Muscle layer of colon (tissue), 2 donors: ENCODE data around the gene ZSCAN26.
"Not testable (repeated sequence)": the region's sequence is repeated elsewhere in the genome, so short reads cannot be mapped to it uniquely, and the experiment has no call there.

Source experiments
- H3K27ac ChIP-seq: one replicate; pipeline ENCODE4 v1.7.0; 2013; ENCODE audit warnings: low read depth, mild to moderate bottlenecking, low read length, moderate library complexity
- H3K27me3 ChIP-seq, 2 donors: one replicate each; pipeline ENCODE4 v1.7.0; 2013; ENCODE audit warnings: low read length in 2 of 2, mild to moderate bottlenecking in 2 of 2; ENCODE audit not compliant: insufficient read depth in 2 of 2, control insufficient read depth in 1 of 2
- H3K36me3 ChIP-seq: one replicate; pipeline ENCODE4 v1.7.0; 2013; ENCODE audit warnings: mild to moderate bottlenecking, low read length; ENCODE audit not compliant: insufficient read depth
- H3K4me1 ChIP-seq: one replicate; pipeline ENCODE4 v1.7.0; 2013; ENCODE audit warnings: mild to moderate bottlenecking, low read length; ENCODE audit not compliant: insufficient read depth
- H3K4me3 ChIP-seq, 2 donors: one replicate each; pipeline ENCODE4 v1.7.0; 2013; ENCODE audit warnings: low read length in 2 of 2, low read depth in 1 of 2, mild to moderate bottlenecking in 1 of 2, moderate library complexity in 1 of 2
- H3K9ac ChIP-seq: one replicate; pipeline ENCODE4 v1.7.0; 2013; ENCODE audit warnings: low read length
- H3K9me3 ChIP-seq: one replicate; pipeline ENCODE4 v1.7.0; 2013; ENCODE audit warnings: mild to moderate bottlenecking, low read length
- donor health status: abdominal sarcoma.
- donor health status: Adenocarcinoma of cecum.

ZSCAN26 gene

DNA sequence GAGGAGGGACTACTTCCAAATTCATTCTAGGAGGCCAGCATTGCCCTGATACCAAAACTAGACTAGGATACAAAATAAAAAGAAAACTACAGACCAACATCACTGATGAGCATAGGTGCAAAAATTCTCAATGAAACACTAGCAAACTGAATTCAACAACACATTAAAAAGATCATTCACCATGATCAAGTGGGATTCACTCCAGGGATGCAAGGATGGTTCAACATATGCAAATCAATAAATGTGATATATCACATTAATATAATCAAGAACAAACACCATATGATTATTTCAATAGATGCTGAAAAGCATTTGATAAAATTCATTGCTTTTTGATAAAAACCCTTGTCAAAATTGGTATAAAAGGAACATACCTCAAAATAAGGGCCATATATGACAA lies 24.6 kb downstream of the ZSCAN26 start:
- Histone ChIP-seq H3K4me1 (no peaks in the 10 kb centered on the region), H3K9ac (no peak overlapping the region), H3K9me3 (no peaks in the 10 kb centered on the region), H3K36me3 (peaks cover 19% of the 10 kb centered on the region), H3K4me3 (no peak overlapping the region), H3K27ac (no peak overlapping the region), H3K27me3 (no peaks in the 10 kb centered on the region)

DNA sequence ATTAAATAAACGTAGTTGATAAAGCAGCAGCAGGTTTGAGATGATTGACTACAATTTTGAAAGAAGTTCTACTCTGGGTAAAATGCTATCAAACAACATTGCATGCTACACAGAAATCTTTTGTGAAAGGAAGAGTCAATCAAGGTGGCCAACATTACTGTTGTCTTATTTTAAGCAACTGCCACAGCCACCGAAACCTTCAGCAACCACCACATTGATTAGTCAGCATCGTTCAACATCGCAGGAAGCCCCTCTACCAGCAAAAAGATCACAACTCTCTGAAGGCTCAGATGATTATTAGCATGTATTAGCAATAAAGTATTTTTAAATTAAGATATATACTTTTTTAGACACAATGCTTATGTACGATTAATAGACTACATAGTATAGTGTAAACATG lies 28.4 kb downstream of the ZSCAN26 start:
- Histone ChIP-seq H3K27me3 (no peaks in the 10 kb centered on the region), H3K4me1 (no peaks in the 10 kb centered on the region), H3K9ac (no peak overlapping the region), H3K27ac (no peak overlapping the region), H3K36me3 (peaks cover 28% of the 10 kb centered on the region), H3K4me3 (no peak overlapping the region), H3K9me3 (no peaks in the 10 kb centered on the region)

DNA sequence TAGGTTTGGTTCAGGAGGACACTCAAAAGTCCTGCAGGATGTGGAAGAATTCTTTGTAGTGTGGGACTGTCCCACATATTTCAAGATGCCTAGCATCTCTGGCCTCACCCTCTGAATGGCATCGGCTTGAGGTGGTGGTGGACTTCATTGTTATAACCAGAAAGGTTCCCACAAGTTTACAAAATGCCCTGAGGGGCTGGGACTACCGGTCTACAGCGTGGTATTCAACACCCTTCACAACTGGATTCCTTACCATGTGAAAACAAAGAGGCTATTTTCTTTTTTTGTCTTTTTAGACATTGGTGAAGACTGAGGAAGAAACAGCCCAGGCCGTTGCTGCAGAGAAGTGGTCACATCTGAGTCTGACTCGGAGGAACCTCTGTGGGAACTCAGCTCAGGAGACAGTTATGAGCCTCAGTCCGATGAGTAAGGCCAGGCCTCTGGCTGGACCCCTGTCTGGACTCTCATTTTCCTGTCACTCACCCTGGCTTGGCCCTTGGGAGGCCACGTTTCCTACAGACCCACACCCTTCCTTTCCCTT lies 29.6 kb downstream of the ZSCAN26 start:
- Histone ChIP-seq H3K36me3 (peaks cover 35% of the 10 kb centered on the region), H3K9me3 (no peaks in the 10 kb centered on the region), H3K4me1 (no peaks in the 10 kb centered on the region), H3K27ac (no peak overlapping the region), H3K4me3 (no peak overlapping the region), H3K9ac (no peak overlapping the region), H3K27me3 (no peaks in the 10 kb centered on the region)

DNA sequence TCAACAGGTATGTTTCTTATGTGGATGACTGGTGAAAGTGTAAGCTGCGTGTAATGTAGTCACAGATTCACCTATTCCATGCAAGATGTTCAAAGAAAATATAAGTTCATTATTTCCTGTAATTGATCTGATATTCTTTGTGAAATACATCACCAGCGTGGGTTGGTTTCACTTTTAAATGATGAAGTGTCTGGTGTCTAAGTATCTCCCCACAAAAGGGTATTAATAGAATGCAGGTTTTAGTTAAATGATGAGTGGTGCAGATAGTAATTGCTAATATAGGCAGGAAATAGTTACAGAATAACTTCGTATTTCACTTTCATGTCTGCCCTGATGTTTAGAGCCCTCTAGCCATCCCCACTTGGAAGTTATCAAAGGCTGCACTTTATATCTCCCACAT lies 36.6 kb downstream of the ZSCAN26 start:
- Histone ChIP-seq H3K9ac (no peak overlapping the region), H3K4me3 (no peak overlapping the region), H3K4me1 (no peaks in the 10 kb centered on the region), H3K9me3 (no peaks in the 10 kb centered on the region), H3K36me3 (peaks cover 25% of the 10 kb centered on the region), H3K27ac (no peak overlapping the region), H3K27me3 (no peaks in the 10 kb centered on the region)

DNA sequence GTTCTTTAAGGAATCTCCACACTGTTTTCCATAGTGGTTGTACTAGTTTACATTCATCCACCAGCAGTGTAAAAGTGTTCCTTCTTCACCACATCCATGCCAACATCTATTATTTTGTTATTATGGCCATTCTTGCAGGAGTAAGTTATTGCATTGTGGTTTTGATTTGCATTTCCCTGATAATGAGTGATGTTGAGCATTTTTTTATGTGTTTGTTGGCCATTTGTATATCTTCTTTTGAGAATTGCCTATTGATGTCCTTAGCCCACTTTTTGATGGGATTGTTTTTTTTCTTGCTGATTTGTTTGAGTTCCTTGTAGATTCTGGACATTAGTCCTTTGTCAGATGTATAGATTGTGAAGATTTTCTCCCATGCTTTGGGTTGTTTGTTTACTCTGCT lies 39.4 kb downstream of the ZSCAN26 start:
- H3K9me3 ChIP-seq, H3K4me3 ChIP-seq, H3K9ac ChIP-seq, H3K27me3 ChIP-seq, H3K36me3 ChIP-seq, H3K27ac ChIP-seq, H3K4me1 ChIP-seq: not testable (repeated sequence)

DNA sequence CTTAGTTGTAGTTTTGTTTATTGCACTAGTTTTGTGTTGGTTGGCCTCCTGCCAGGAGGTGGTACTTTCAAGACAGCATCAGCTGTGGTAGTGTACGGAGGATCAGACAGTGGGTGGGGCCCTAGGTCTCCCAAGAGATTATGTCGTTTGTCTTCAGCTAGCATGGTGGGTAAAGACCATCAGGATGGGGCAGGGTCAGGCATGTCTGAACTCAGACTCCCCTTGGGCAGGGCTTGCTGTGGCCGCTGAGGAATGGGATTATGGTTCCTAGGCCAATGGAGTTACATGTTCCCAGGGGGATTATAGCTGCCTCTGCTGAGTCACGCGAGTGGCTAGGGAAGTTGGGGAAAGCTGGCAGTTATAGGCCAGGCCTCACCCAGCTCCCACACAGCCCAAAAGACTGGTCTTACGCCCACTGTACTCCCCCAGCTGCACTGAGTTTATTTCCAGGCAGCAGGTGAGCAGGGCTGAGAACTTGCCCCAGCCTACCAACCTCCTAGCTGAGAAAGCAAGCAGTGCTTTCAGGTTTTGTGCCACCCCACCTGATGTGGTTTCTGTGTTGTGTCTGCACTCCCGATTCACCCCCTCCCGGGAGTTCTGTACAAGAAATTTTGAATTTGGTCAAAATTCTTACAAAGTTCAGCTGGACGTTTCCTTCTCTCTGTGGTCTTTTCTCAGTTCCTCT lies 44.3 kb downstream of the ZSCAN26 start:
- Histone ChIP-seq H3K27me3 (no peaks in the 10 kb centered on the region), H3K9me3 (no peaks in the 10 kb centered on the region), H3K4me3 (no peak overlapping the region), H3K9ac (no peak overlapping the region), H3K36me3 (no peaks in the 10 kb centered on the region), H3K27ac (no peak overlapping the region), H3K4me1 (no peaks in the 10 kb centered on the region)

DNA sequence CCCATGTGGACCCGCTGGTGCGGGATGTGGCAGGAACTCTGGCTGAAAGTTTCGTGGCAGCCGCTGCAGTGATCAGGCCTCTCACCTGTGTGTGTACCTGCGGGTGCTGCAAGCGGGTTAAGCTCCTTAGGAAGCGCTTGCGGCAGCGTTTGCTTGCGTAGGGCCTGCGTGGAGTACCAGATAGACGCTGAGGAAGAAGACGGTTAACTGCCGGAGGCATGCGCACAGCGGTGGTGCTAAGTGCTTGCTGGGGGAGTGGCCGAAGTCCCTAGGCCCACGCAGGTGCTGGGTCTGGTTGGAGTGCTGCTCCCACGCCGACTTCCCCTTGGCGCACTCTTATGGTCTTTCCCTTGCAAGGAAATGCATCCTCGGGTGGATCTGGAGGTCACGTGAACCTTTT lies 46.0 kb downstream of the ZSCAN26 start:
- Histone ChIP-seq H3K4me1 (no peaks in the 10 kb centered on the region), H3K9ac (no peak overlapping the region), H3K27ac (no peak overlapping the region), H3K27me3 (no peaks in the 10 kb centered on the region), H3K4me3 (no peak overlapping the region), H3K9me3 (no peaks in the 10 kb centered on the region), H3K36me3 (no peaks in the 10 kb centered on the region)

DNA sequence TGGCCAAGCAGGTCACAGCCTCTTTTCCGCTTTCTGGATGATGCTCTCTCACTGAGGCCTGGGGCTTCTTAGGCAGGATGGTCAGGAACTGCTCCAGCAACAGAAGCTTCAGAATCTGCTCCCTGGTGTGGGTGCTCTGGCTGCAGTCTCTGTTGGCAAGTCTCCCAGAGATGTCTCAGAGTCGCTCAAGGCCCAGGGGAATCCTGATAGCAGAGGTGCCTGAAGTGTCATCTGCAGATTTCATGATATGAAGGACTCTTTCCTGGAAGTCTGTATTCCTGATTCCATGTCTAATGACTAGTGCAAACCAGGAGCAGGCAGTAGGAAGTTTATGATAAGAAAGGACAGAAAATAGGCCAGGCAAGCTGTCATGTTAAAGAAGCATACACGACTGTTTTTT lies 48.7 kb downstream of the ZSCAN26 start:
- no peak overlapping the region for H3K4me3 ChIP-seq

DNA sequence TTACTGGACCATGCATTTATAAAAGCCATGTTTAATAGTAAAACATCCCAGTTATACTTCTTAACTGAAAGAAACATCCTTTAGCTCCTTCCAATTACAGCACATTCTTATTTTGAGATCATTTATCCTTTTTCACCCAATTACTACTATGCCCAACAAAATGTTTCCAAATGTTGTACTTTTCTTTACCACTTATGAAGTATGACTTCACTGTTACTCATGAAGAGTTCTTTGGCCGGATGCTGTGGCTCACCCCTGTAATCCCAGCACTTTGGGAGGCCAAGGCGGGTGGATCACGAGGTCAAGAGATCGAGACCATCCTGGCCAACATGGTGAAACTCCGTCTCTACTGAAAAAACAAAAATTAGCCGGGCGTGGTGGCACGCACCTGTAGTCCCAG lies 50.9 kb downstream of the ZSCAN26 start:
- not testable (repeated sequence) for H3K4me3 ChIP-seq, H3K27me3 ChIP-seq, H3K36me3 ChIP-seq, H3K4me1 ChIP-seq, H3K9ac ChIP-seq, H3K27ac ChIP-seq, H3K9me3 ChIP-seq

More for the DNA sequence above, 48.7 kb downstream of the ZSCAN26 start:
- peaks cover 2% of the 10 kb centered on the region for H3K9me3 ChIP-seq
- H3K9ac ChIP-seq: no peak overlapping the region
- no peaks in the 10 kb centered on the region for H3K27me3 ChIP-seq
- no peak overlapping the region for H3K27ac ChIP-seq
- H3K36me3 ChIP-seq: no peaks in the 10 kb centered on the region
- no peaks in the 10 kb centered on the region for H3K4me1 ChIP-seq

DNA sequence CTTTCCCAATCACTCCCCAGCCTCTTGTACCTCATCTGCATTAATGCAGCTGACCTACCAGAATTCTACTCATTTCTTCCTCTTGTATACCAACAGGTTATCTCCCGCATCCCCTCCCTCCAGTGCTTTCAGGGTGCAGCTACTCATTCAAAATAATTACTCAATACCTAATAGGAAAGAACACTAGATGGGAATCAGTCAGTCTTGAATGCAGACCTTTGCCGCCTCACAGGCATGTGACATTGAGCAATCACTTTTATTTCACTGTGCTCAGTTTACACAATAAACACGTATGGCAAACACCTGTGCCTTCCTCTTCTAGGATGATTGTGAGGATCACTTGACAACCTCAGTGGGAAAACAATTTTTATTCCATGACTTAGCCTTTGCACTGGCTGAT lies 55.7 kb downstream of the ZSCAN26 start:
- Histone ChIP-seq H3K36me3 (peaks cover 34% of the 10 kb centered on the region), H3K27me3 (no peaks in the 10 kb centered on the region), H3K4me1 (no peaks in the 10 kb centered on the region)

DNA sequence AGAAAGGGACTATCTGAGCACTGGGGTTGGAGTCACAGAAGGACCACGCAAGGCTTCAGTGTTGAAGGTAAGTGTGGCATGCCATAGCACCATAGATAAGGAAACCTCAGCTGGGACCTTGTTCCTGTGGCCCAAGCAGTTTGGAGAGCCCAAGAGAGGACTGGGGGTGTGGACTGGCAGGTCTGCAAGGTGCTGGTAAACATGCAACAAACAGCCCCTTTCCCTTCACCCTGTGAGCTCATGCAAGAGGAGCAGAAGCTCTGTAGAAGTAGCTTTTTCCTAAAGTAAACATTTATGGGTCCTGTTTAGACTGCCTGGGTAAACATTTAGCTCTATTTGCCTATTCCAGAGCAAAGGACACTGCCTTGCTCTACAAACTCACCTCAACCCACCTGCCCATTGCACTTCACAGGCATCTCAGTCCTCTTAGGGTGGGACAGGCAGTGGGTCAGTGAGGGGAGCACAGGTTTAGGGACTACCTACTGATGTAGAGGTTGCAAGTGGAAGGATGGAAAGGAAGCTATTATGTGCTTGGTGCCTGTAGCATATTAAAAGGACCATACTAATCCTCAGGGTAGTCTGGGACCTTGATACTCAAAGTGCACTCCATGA lies 57.0 kb downstream of the ZSCAN26 start:
- peaks cover 29% of the 10 kb centered on the region for H3K9me3 ChIP-seq
- H3K4me3 ChIP-seq: no peak overlapping the region
- H3K4me1 ChIP-seq: no peaks in the 10 kb centered on the region
- H3K27ac ChIP-seq: no peak overlapping the region
- H3K27me3 ChIP-seq: no peaks in the 10 kb centered on the region
- no peak overlapping the region for H3K9ac ChIP-seq
- peaks cover 36% of the 10 kb centered on the region for H3K36me3 ChIP-seq

More for the DNA sequence above, 55.7 kb downstream of the ZSCAN26 start:
- no peak overlapping the region for H3K4me3 ChIP-seq
- H3K9ac ChIP-seq: no peak overlapping the region
- H3K27ac ChIP-seq: no peak overlapping the region
- H3K9me3 ChIP-seq: peaks cover 29% of the 10 kb centered on the region
